Testis (tissue), 3 donors: ENCODE data around the gene LRRTM4. TPM values are rescaled to one million over a fixed set of nuclear protein-coding genes. Genes with fewer than 3 reads are reported as not detected.
"Not testable (repeated sequence)": the region's sequence is repeated elsewhere in the genome, so short reads cannot be mapped to it uniquely, and the experiment has no call there.

Source experiments
- DNase-seq: peaks from one replicate; pipeline ENCODE4 v3.0.0-alpha.2; 2019
- H3K27ac ChIP-seq, 2 donors: fragments of 200-600 bp; sonication (generic); one replicate each; pipeline ENCODE4 v1.5.1; 2019
- H3K27me3 ChIP-seq: fragments of 200-600 bp; sonication (generic); one replicate; pipeline ENCODE4 v1.5.1; 2019
- H3K36me3 ChIP-seq: fragments of 200-600 bp; sonication (generic); one replicate; pipeline ENCODE4 v1.5.1; 2017; ENCODE audit warnings: low read depth; ENCODE audit errors: missing control alignments
- H3K4me1 ChIP-seq: fragments of 200-600 bp; sonication (generic); one replicate; pipeline ENCODE4 v1.5.1; 2019
- H3K4me3 ChIP-seq, 2 donors: fragments of 200-600 bp; sonication (generic); one replicate each; pipeline ENCODE4 v1.5.1; 2017 to 2019
- H3K9me3 ChIP-seq: fragments of 200-600 bp; sonication (generic); one replicate; pipeline ENCODE4 v1.5.1; 2017
- CTCF ChIP-seq, 3 experiments: fragments of 450-650 bp in 2 of 3; fragments of 200-600 bp in 1 of 3; sonication (generic) in 1 of 3; IDR thresholded peaks; one replicate each; pipeline ENCODE4 v1.5.1; 2016 to 2019; ENCODE audit warnings: antibody characterized with exemption in 3 of 3, mild to moderate bottlenecking in 2 of 3, moderate library complexity in 1 of 3
- POLR2A ChIP-seq: fragments of 450-650 bp; IDR thresholded peaks from one replicate; pipeline ENCODE4 v1.6.1; 2017; ENCODE audit warnings: antibody characterized with exemption, mild to moderate bottlenecking, moderate library complexity
- WGBS, 2 donors: methylation state at CpG; one replicate each; pipeline ENCODE4 v1.1.5; 2018; 5-methylcytosine and 5-hydroxymethylcytosine counted together
- intact Hi-C: fragments of 100-400 bp; cut with DNase I; formaldehyde crosslinking; loops from one replicate; pipeline ENCODE4 v1.15.1; 2023; ENCODE audit warnings: low total_unique reads
- polyA plus RNA-seq: library from polyadenylated mRNA; stranded (reverse); fragments of 350-450 nt; fragmentation: Illumina TruSeq; extraction: RNeasy Lipid Tissue Mini Kit (QIAGEN cat#74804); gene quantifications from one replicate; pipeline ENCODE4 v1.2.3, GENCODE V29; 2014; ENCODE audit warnings: low read depth, low replicate concordance; ENCODE audit not compliant: insufficient read depth
- total RNA-seq, 2 donors: library from RNA; depleted of rRNA; stranded (reverse); fragments of >200 nt; gene quantifications; one replicate each; pipeline ENCODE4 v1.2.3, GENCODE V29; 2016

The LRRTM4 gene
- total and polyA plus RNA-seq, 3 donors from 2014 or later, result 0.08 to 0.19 (median 0.13) TPM

GRCh38 chr2:76808732-76809131 lies 713.4 kb downstream of the LRRTM4 start:
- H3K27ac ChIP-seq, result no peak overlapping the region
- no peak for TF ChIP-seq CTCF (IDR thresholded peaks at IDR 0.05)
- TF ChIP-seq POLR2A, result no peak
- WGBS, 2 donors, result 12 to 15% methylated on average over 1 of the region's 1 CpG

GRCh38 chr2:76793647-76794334 lies 728.4 kb downstream of the LRRTM4 start:
- H3K27ac ChIP-seq, result no peak overlapping the region
- H3K27me3 ChIP-seq, result no peaks in the 10 kb centered on the region
- H3K4me3 ChIP-seq, result no peak overlapping the region
- WGBS, 2 donors, result 83 to 89% methylated on average over 4 of the region's 4 CpGs
- DNase-seq, result no peak
- no peaks in the 10 kb centered on the region for H3K4me1 ChIP-seq
- no peaks in the 10 kb centered on the region for H3K36me3 ChIP-seq
- intact Hi-C loops, result no loop called here
- no peak for TF ChIP-seq CTCF (IDR thresholded peaks at IDR 0.05)
- no peak for TF ChIP-seq POLR2A
- no peaks in the 10 kb centered on the region for H3K9me3 ChIP-seq

More at GRCh38 chr2:76808732-76809131, 713.4 kb downstream of the LRRTM4 start:
- no peaks in the 10 kb centered on the region for H3K4me1 ChIP-seq
- no peaks in the 10 kb centered on the region for H3K36me3 ChIP-seq
- intact Hi-C loops, result no loop called here
- no peak for DNase-seq
- no peaks in the 10 kb centered on the region for H3K9me3 ChIP-seq
- no peak overlapping the region for H3K4me3 ChIP-seq
- no peaks in the 10 kb centered on the region for H3K27me3 ChIP-seq

- H3K27ac ChIP-seq, H3K4me3 ChIP-seq, DNase-seq, H3K27me3 ChIP-seq, H3K4me1 ChIP-seq, intact Hi-C loops, H3K36me3 ChIP-seq, H3K9me3 ChIP-seq: not testable (repeated sequence)
- 85 to 90% methylated on average over 19 to 22 of the region's 22 CpGs for whole genome bisulfite sequencing, 2 donors
Observed at GRCh38 chr2:76781313-76781712, 740.9 kb downstream of the LRRTM4 start.

DNA sequence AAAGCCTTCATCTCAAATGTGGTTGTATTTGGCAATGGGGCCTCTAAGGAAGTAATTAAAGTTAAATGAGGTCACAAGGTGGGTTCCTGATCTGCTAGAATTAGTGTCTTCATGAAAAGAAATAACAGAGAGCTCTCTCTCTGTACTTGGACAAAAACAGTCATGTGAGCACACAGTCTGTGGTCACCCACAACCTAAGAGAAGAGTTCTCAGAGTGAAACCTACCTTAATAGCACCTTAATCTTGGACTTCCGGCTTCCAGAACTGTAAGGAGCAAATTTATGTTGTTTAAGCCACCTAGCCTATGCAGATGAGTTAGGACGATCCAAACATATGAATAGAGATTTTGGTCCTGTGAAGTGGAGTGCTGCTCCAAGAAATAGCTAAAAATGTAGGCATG lies 758.9 kb downstream of the LRRTM4 start:
- H3K27ac ChIP-seq, result no peak overlapping the region
- no peaks in the 10 kb centered on the region for H3K27me3 ChIP-seq
- TF ChIP-seq POLR2A, result no peak
- no peak for TF ChIP-seq CTCF (IDR thresholded peaks at IDR 0.05)
- H3K36me3 ChIP-seq, result no peaks in the 10 kb centered on the region
- 91 to 94% methylated on average over 2 of the region's 2 CpGs for WGBS, 2 donors
- no peaks in the 10 kb centered on the region for H3K4me1 ChIP-seq
- no peak overlapping the region for H3K4me3 ChIP-seq
- no peak for DNase-seq
- intact Hi-C loops, result no loop called here
- H3K9me3 ChIP-seq, result no peaks in the 10 kb centered on the region

- WGBS, 2 donors, result 90% methylated on average over 4 of the region's 4 CpGs
- TF ChIP-seq POLR2A, result no peak
- no peak for TF ChIP-seq CTCF (IDR thresholded peaks at IDR 0.05)
- intact Hi-C loops, result no loop called here
- Histone ChIP-seq H3K4me3 (no peak overlapping the region), H3K4me1 (no peaks in the 10 kb centered on the region), H3K27ac (no peak overlapping the region), H3K9me3 (no peaks in the 10 kb centered on the region), H3K36me3 (no peaks in the 10 kb centered on the region), H3K27me3 (no peaks in the 10 kb centered on the region)
- DNase-seq, result no peak
Observed at GRCh38 chr2:76760367-76760704, 761.8 kb downstream of the LRRTM4 start.
